ENCODE results near the gene ADCY4. TPM values are rescaled to one million over a fixed set of nuclear protein-coding genes. Genes with fewer than 3 reads are reported as not detected.

ADCY4 gene
- total and polyA plus RNA-seq, 2 of the 13 experiments (the other 11 are each of a cell fraction or from before 2014, with no cell fraction given), result 0.03 TPM; not detected in 1

DNA sequence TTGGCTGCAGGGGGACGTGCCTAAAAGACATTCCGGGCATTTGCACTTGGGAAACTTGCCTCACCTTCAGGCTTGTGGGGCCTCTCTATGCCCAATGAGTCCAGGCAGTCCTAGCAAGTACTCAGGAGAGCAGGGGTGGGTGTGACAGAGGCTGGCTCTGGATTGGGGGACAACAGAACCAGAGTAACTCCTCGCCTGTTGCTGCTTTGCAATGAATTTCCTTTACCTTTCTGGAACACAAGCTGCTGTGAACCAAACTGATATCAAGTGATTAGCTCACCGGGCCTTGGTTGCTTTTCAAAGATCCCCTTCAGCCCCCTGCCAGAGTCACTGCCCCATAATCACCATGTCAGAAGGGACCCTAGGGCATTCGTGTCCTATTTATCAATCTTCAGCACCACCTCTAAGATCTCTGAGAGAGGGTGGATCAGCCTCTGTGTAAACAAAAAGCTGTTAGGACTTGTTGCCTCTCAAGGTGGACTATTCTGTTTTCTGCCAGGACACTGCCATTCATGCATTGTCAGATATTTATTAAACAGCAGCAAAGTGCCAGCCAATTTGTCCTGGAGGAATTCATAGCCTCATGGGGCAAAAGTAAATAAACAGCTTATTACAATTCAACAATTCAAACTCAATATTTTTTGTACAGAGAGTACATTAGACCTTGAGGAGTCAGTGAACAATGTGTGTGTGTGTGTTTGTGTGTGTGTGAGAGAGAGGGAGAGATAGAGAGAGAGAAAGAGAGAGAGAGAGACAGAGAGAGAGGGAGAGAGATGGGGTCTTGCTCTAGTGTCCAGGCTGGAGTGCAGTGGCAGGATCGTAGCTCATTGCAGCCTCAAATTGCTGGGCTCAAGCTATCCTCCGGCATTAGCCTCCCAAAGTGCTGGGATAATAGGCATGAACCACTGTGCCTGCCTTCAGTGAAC, 44.4 kb upstream of the ADCY4 start:
- ATAC-seq, result no peak; the same call in 2 of the 3 replicates

More for the DNA sequence above, 44.4 kb upstream of the ADCY4 start:
- Histone ChIP-seq H3K79me2 (ENCODE audit: insufficient read depth, low read length) (no peaks in the 10 kb centered on the region), H2AFZ (ENCODE audit: low read length) (no peak overlapping the region), H3K4me2 (ENCODE audit: low read depth, low read length) (no peak overlapping the region), H3K27me3 (ENCODE audit: control insufficient read depth in 1 of 2, insufficient read depth in 2 of 2, low read length in 2 of 2) (peaks cover 7 to 58% of the 10 kb centered on the region in 2 experiments; a peak in 4 of 5 replicates), H3K9ac (ENCODE audit: insufficient read depth, low read depth, low read length) (no peak overlapping the region), H4K20me1 (ENCODE audit: insufficient read depth, low read length) (no peaks in the 10 kb centered on the region), H3K4me3 (replicated peaks in 1 of 3; ENCODE audit: insufficient read depth in 1 of 3, low read depth in 2 of 3, low read length in 3 of 3) (no peak overlapping the region), H3K27ac (ENCODE audit: extremely low read length, insufficient read depth, low read length) (no peak overlapping the region), H3K9me3 (ENCODE audit: low read length) (no peaks in the 10 kb centered on the region), H3K4me1 (ENCODE audit: insufficient read depth, low read length) (peaks cover 14% of the 10 kb centered on the region), H3K36me3 (replicated peaks in 1 of 2; ENCODE audit: control insufficient read depth in 1 of 2, insufficient read depth in 2 of 2, low read length in 2 of 2) (no peaks in the 10 kb centered on the region)
- FAIRE-seq, result no peak
- no peak for DNase-seq (ENCODE audit: low spot score)
- ChIA-PET POLR2A (interaction anchor here (1.2 to 2.0 kb wide), 2 partner anchors 13 to 51 kb away, joined by 4 to 10 read pairs; partner anchors contain the start of genes CBLN3 and KHNYN), CTCF (ENCODE audit: low intra/inter-chr PET ratio, low total read pairs) (no interaction called here)
- in situ Hi-C loops (cut with HindIII; ENCODE audit: extremely low pct_ligation_motif_present, low pct_unique_long_range_greater_than_20kb) (no loop called here), intact Hi-C loops (cut with micrococcal nuclease; ENCODE audit: unreplicated experiment) (no loop called here)
- TF ChIP-seq RBM39 (IDR thresholded peaks at IDR 0.05; ENCODE audit: low read depth, low read length, poor library complexity, severe bottlenecking), result no peak
- TF ChIP-seq, protein P1, sequence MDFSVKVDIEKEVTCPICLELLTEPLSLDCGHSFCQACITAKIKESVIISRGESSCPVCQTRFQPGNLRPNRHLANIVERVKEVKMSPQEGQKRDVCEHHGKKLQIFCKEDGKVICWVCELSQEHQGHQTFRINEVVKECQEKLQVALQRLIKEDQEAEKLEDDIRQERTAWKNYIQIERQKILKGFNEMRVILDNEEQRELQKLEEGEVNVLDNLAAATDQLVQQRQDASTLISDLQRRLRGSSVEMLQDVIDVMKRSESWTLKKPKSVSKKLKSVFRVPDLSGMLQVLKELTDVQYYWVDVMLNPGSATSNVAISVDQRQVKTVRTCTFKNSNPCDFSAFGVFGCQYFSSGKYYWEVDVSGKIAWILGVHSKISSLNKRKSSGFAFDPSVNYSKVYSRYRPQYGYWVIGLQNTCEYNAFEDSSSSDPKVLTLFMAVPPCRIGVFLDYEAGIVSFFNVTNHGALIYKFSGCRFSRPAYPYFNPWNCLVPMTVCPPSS (IDR thresholded peaks at IDR 0.05), result 0 out of 2 replicates have a peak, but pooled peaks have one; percentile 68
- peak; percentile 79; the same call in 1 of the 2 replicates for TF ChIP-seq ZNF121 (CRISPR knock-in tag; IDR thresholded peaks at IDR 0.05)
- TF ChIP-seq PLRG1 (conservative IDR thresholded peaks at IDR 0.05), result peak; percentile 58; the same call in 1 of the 2 replicates
- no peak for TF ChIP-seq GZF1 (CRISPR knock-in tag; IDR thresholded peaks at IDR 0.05)
- 0 out of 2 replicates have a peak, but pooled peaks have one; percentile 58 for TF ChIP-seq ZNF354B (CRISPR knock-in tag; IDR thresholded peaks at IDR 0.05)
- 0 out of 2 replicates have a peak, but pooled peaks have one; percentile 31 for TF ChIP-seq EZH2 (conservative IDR thresholded peaks at IDR 0.05; ENCODE audit: low read depth, low read length)
- 0 out of 2 replicates have a peak, but pooled peaks have one; percentile 37 for TF ChIP-seq NR0B2 (CRISPR knock-in tag; IDR thresholded peaks at IDR 0.05)
- no peak for TF ChIP-seq HOXA5 (CRISPR knock-in tag; IDR thresholded peaks at IDR 0.05)
- no peak for TF ChIP-seq ZNF207 (IDR thresholded peaks at IDR 0.05; ENCODE audit: borderline replicate concordance)
- TF ChIP-seq, protein P2, sequence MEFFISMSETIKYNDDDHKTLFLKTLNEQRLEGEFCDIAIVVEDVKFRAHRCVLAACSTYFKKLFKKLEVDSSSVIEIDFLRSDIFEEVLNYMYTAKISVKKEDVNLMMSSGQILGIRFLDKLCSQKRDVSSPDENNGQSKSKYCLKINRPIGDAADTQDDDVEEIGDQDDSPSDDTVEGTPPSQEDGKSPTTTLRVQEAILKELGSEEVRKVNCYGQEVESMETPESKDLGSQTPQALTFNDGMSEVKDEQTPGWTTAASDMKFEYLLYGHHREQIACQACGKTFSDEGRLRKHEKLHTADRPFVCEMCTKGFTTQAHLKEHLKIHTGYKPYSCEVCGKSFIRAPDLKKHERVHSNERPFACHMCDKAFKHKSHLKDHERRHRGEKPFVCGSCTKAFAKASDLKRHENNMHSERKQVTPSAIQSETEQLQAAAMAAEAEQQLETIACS (CRISPR knock-in tag; IDR thresholded peaks at IDR 0.05), result 0 out of 2 replicates have a peak, but pooled peaks have one; percentile 23
- TF ChIP-seq TAF1 (CRISPR knock-in tag; IDR thresholded peaks at IDR 0.05), result no peak
- TF ChIP-seq ZNF841 (CRISPR knock-in tag; IDR thresholded peaks at IDR 0.05; ENCODE audit: borderline replicate concordance), result no peak
- WGBS (ENCODE audit: low lambda C conversion rate), result 28% methylated on average over 7 of the region's 7 CpGs
- no TSS peak for BruUV-seq (replicated peaks)

Measured in HepG2 (cell line).